ENCODE data around the gene EBP. TPM values are rescaled to one million over a fixed set of nuclear protein-coding genes. Genes with fewer than 3 reads are reported as not detected.

Gene EBP
- total and polyA plus RNA-seq, 2 donors (not counting 3 experiments of a cell fraction or from before 2014, with no cell fraction given): 102 to 183 TPM

DNA sequence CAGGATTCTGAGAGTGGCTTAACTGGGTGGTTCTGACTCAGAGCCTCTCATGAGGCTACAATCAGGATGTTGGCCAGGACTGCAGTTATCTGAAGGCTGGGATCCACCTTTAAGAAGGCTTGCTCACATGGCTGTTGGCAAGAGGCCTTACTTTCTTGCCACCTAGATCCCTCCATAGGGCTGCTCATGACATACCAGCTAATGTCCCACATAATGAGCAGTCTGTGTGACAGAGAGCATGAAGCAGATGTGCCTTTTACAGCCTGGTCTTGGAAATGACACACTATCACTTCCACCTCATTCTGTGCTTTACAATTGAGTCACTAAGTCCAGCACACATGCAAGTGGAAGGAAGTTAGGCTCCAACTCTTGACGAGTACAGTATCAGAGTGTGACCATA, 48.4 kb downstream of the EBP start:
- Histone ChIP-seq H3K9me1 (replicated peaks; ENCODE audit: control insufficient read depth, extremely low read depth, insufficient read depth, low read length) (no peaks in the 10 kb centered on the region), H3K4me3 (replicated peaks in 1 of 3; ENCODE audit: insufficient read depth in 1 of 3, low read depth in 1 of 3, low read length in 3 of 3) (no peak overlapping the region), H3K27ac (ENCODE audit: insufficient read depth, low read depth, low read length) (peak overlapping the region; percentile 82), H3K79me2 (ENCODE audit: control insufficient read depth, insufficient read depth, low read length) (peaks cover 2% of the 10 kb centered on the region), H3K4me2 (ENCODE audit: insufficient read depth, low read length) (peak overlapping the region; percentile 0), H3K27me3 (ENCODE audit: control insufficient read depth in 2 of 2, insufficient read depth in 2 of 2, low read length in 2 of 2) (no peaks in the 10 kb centered on the region), H3K9ac (replicated peaks; ENCODE audit: extremely low read depth, insufficient read depth, low read length) (peak overlapping the region; percentile 23), H4K20me1 (replicated peaks; ENCODE audit: control insufficient read depth, extremely low read depth, insufficient read depth, low read length) (no peaks in the 10 kb centered on the region), H3K4me1 (ENCODE audit: control insufficient read depth, extremely low read depth, insufficient read depth, low read length) (peaks cover 7% of the 10 kb centered on the region), H2AFZ (ENCODE audit: low read depth, low read length) (no peak overlapping the region), H3K9me3 (replicated peaks; ENCODE audit: control insufficient read depth, insufficient read depth, low read length) (no peaks in the 10 kb centered on the region), H3K36me3 (ENCODE audit: control insufficient read depth in 2 of 2, extremely low read depth in 1 of 2, insufficient read depth in 2 of 2, low read length in 2 of 2) (no peaks in the 10 kb centered on the region)
- TF ChIP-seq GATA2 (IDR thresholded peaks at IDR 0.05; ENCODE audit: insufficient read depth, insufficient read length, low read depth, low read length): peak; percentile 15
- TF ChIP-seq POLR2A (IDR thresholded peaks at IDR 0.05; ENCODE audit: low read depth, low read length): no peak
- TF ChIP-seq, protein P1, sequence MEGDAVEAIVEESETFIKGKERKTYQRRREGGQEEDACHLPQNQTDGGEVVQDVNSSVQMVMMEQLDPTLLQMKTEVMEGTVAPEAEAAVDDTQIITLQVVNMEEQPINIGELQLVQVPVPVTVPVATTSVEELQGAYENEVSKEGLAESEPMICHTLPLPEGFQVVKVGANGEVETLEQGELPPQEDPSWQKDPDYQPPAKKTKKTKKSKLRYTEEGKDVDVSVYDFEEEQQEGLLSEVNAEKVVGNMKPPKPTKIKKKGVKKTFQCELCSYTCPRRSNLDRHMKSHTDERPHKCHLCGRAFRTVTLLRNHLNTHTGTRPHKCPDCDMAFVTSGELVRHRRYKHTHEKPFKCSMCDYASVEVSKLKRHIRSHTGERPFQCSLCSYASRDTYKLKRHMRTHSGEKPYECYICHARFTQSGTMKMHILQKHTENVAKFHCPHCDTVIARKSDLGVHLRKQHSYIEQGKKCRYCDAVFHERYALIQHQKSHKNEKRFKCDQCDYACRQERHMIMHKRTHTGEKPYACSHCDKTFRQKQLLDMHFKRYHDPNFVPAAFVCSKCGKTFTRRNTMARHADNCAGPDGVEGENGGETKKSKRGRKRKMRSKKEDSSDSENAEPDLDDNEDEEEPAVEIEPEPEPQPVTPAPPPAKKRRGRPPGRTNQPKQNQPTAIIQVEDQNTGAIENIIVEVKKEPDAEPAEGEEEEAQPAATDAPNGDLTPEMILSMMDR (IDR thresholded peaks at IDR 0.05; ENCODE audit: extremely low read depth in 1 of 2, insufficient read depth in 1 of 2, low read depth in 1 of 2, low read length in 2 of 2): no peak
- TF ChIP-seq MYC (IDR thresholded peaks at IDR 0.05; ENCODE audit: low read depth, low read length): no peak
- TF ChIP-seq, protein P2, sequence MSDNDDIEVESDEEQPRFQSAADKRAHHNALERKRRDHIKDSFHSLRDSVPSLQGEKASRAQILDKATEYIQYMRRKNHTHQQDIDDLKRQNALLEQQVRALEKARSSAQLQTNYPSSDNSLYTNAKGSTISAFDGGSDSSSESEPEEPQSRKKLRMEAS (IDR thresholded peaks at IDR 0.05; ENCODE audit: insufficient read depth, insufficient read length): no peak
- peak; percentile 38 for TF ChIP-seq POLR2AphosphoS5 (IDR thresholded peaks at IDR 0.05; ENCODE audit: insufficient read depth, low read depth, low read length)
- TF ChIP-seq EZH2 (IDR thresholded peaks at IDR 0.05; ENCODE audit: borderline replicate concordance, low read depth, low read length, severe bottlenecking): no peak
- TF ChIP-seq FOS (IDR thresholded peaks at IDR 0.05; ENCODE audit: borderline replicate concordance, insufficient read depth, low read length): peak; percentile 53
- peak; percentile 39 for TF ChIP-seq JUN (IDR thresholded peaks at IDR 0.05; ENCODE audit: borderline replicate concordance, insufficient read depth, insufficient read length, low read depth)
- intact Hi-C loops (cut with micrococcal nuclease): loop anchor here (1.0 kb wide), 1 partner anchor 31 kb away; the partner anchor contains the start of gene TBC1D25
- FAIRE-seq: peak; percentile 83
- dilution Hi-C loops (cut with MboI; ENCODE audit: extremely low pct_ligation_motif_present, low sequenced_read_pairs): no loop called here
- peak; percentile 64 for DNase-seq (ENCODE audit: low read depth, low spot score)
- BruUV-seq (replicated peaks): no TSS peak
- POLR2A ChIA-PET: no interaction called here
- CTCF ChIA-PET: no interaction called here
